HEK293T (cell line): ENCODE data around the gene LONP2.

Experiments used
- CTCF ChIA-PET: fragments of 350-600 bp; formaldehyde crosslinking; extraction: SDS; loops from one replicate; lab custom pipeline; 2021; ENCODE audit warnings: antibody characterized with exemption, inconsistent platforms; lab: Yijun Ruan, JAX
- POLR2A ChIA-PET: fragments of 350-600 bp; formaldehyde crosslinking; extraction: SDS; loops from one replicate; lab custom pipeline; 2020; ENCODE audit warnings: antibody characterized with exemption, inconsistent platforms; lab: Yijun Ruan, JAX
- DNase-seq: peaks from one replicate; pipeline ENCODE4 v3.0.0; 2012; ENCODE audit warnings: mixed read lengths; ENCODE audit errors: extremely low spot score
- ARNT ChIP-seq: fragments of 450-650 bp; IDR thresholded peaks from 2 replicates; pipeline ENCODE4 v1.6.1; 2017; ENCODE audit warnings: mild to moderate bottlenecking
- BHLHE40 ChIP-seq: fragments of 450-650 bp; IDR thresholded peaks from 2 replicates; pipeline ENCODE4 v1.6.1; 2016; ENCODE audit warnings: mild to moderate bottlenecking, moderate library complexity, borderline replicate concordance
- CTBP1 ChIP-seq: fragments of 450-650 bp; IDR thresholded peaks from 2 replicates; pipeline ENCODE4 v1.6.1; 2016; ENCODE audit warnings: borderline replicate concordance
- ELF4 ChIP-seq: fragments of 450-650 bp; IDR thresholded peaks from 2 replicates; pipeline ENCODE4 v1.6.1; 2017; ENCODE audit warnings: antibody characterized with exemption
- FOXA1 ChIP-seq: fragments of 450-650 bp; IDR thresholded peaks from 2 replicates; pipeline ENCODE4 v1.6.1; 2016; ENCODE audit warnings: mild to moderate bottlenecking
- FOXK2 ChIP-seq: fragments of 450-650 bp; IDR thresholded peaks from 2 replicates; pipeline ENCODE4 v1.6.1; 2016; ENCODE audit warnings: mild to moderate bottlenecking
- FOXM1 ChIP-seq: fragments of 450-650 bp; IDR thresholded peaks from 2 replicates; pipeline ENCODE4 v1.6.1; 2017; ENCODE audit warnings: mild to moderate bottlenecking, borderline replicate concordance
- HDGF ChIP-seq: fragments of 450-650 bp; IDR thresholded peaks from 2 replicates; pipeline ENCODE4 v1.6.1; 2017; ENCODE audit warnings: antibody characterized with exemption, borderline replicate concordance
- L3MBTL2 ChIP-seq: fragments of 450-650 bp; conservative IDR thresholded peaks from 2 replicates; pipeline ENCODE4 v1.6.1; 2016; ENCODE audit warnings: mild to moderate bottlenecking
- LEF1 ChIP-seq: fragments of 450-650 bp; IDR thresholded peaks from 2 replicates; pipeline ENCODE4 v1.6.1; 2017; ENCODE audit warnings: mild to moderate bottlenecking, borderline replicate concordance
- NFRKB ChIP-seq: fragments of 450-650 bp; IDR thresholded peaks from 2 replicates; pipeline ENCODE4 v1.6.1; 2016; ENCODE audit warnings: mild to moderate bottlenecking, moderate library complexity
- PKNOX1 ChIP-seq: fragments of 450-650 bp; IDR thresholded peaks from 2 replicates; pipeline ENCODE4 v1.6.1; 2016
- SP1 ChIP-seq: fragments of 450-650 bp; IDR thresholded peaks from 2 replicates; pipeline ENCODE4 v1.6.1; 2017
- SUZ12 ChIP-seq: fragments of 450-650 bp; IDR thresholded peaks from 2 replicates; pipeline ENCODE4 v1.6.1; 2016; ENCODE audit warnings: mild to moderate bottlenecking
- TARDBP ChIP-seq: fragments of 450-650 bp; IDR thresholded peaks from 2 replicates; pipeline ENCODE4 v1.6.1; 2016
- ZNF384 ChIP-seq: fragments of 450-650 bp; IDR thresholded peaks from 2 replicates; pipeline ENCODE4 v1.6.1; 2016

Gene LONP2

GRCh38 chr16:48329138-48329537, 85.0 kb downstream of the LONP2 start:
- ChIA-PET POLR2A (no interaction called here), CTCF (no interaction called here)
- no peak for DNase-seq
- TF ChIP-seq L3MBTL2 = no peak
- no peak for TF ChIP-seq ELF4
- TF ChIP-seq ARNT = no peak
- no peak for TF ChIP-seq FOXK2
- TF ChIP-seq LEF1 = no peak
- TF ChIP-seq ZNF384 = no peak
- no peak for TF ChIP-seq FOXM1
- no peak for TF ChIP-seq PKNOX1
- no peak for TF ChIP-seq TARDBP
- no peak for TF ChIP-seq HDGF
- no peak for TF ChIP-seq SP1
- no peak for TF ChIP-seq FOXA1
- no peak for TF ChIP-seq NFRKB
- TF ChIP-seq CTBP1 = no peak
- no peak for TF ChIP-seq SUZ12
- no peak for TF ChIP-seq BHLHE40

- DNase-seq = no peak
- ChIA-PET CTCF (interaction anchor here (0.6 kb wide), 1 partner anchor 12 kb away, joined by 3 read pairs; no protein-coding TSS in a partner anchor), POLR2A (no interaction called here)
- TF ChIP-seq HDGF = no peak
- no peak for TF ChIP-seq ZNF384
- TF ChIP-seq FOXK2 = no peak
- no peak for TF ChIP-seq ELF4
- no peak for TF ChIP-seq PKNOX1
- TF ChIP-seq LEF1 = no peak
- TF ChIP-seq BHLHE40 = no peak
Observed at GRCh38 chr16:48330189-48330840, 86.2 kb downstream of the LONP2 start.

GRCh38 chr16:48330841-48331192, 86.7 kb downstream of the LONP2 start:
- CTCF ChIA-PET = interaction anchor here (0.6 kb wide), 1 partner anchor 13 kb away, joined by 3 read pairs; no protein-coding TSS in a partner anchor
- POLR2A ChIA-PET = no interaction called here
- DNase-seq = no peak
- TF ChIP-seq FOXM1 (no peak), ELF4 (no peak), FOXA1 (no peak), SP1 (no peak), SUZ12 (no peak), HDGF (no peak), LEF1 (no peak), NFRKB (no peak), FOXK2 (no peak)

- ChIA-PET CTCF (interaction anchor here (1.2 kb wide), 1 partner anchor 22 kb away, joined by 3 read pairs; no protein-coding TSS in a partner anchor), POLR2A (no interaction called here)
- no peak for TF ChIP-seq SUZ12
- TF ChIP-seq FOXK2 = no peak
- no peak for TF ChIP-seq NFRKB
- TF ChIP-seq FOXM1 = no peak
- no peak for DNase-seq
Observed at GRCh38 chr16:48332978-48333377, 88.9 kb downstream of the LONP2 start.

- DNase-seq = no peak
- POLR2A ChIA-PET = no interaction called here
- TF ChIP-seq FOXK2 = no peak
- CTCF ChIA-PET = interaction anchor here (0.7 kb wide), 1 partner anchor 20 kb away, joined by 4 read pairs; no protein-coding TSS in a partner anchor
Observed at GRCh38 chr16:48334325-48334724, 90.2 kb downstream of the LONP2 start.

GRCh38 chr16:48335961-48336360, 91.9 kb downstream of the LONP2 start:
- no peak for TF ChIP-seq SP1
- no peak for TF ChIP-seq NFRKB
- TF ChIP-seq LEF1 = no peak
- TF ChIP-seq ZNF384 = no peak
- ChIA-PET POLR2A (no interaction called here), CTCF (no interaction called here)
- no peak for DNase-seq

- no peak for DNase-seq
- POLR2A ChIA-PET = no interaction called here
- TF ChIP-seq ELF4 (no peak), HDGF (no peak), SP1 (no peak), TARDBP (no peak), FOXA1 (no peak), ZNF384 (no peak), SUZ12 (no peak), CTBP1 (no peak), PKNOX1 (no peak), L3MBTL2 (no peak), FOXK2 (no peak), NFRKB (no peak), ARNT (no peak), BHLHE40 (no peak), FOXM1 (no peak), LEF1 (no peak)
- CTCF ChIA-PET = no interaction called here
Observed at GRCh38 chr16:48340054-48340453, 96.0 kb downstream of the LONP2 start.
